HG03064 (cell line): ENCODE results near the gene ZNF488.

ENCODE experiments used
- ATAC-seq: cut with Tn5 transposase; IDR thresholded peaks from one replicate; pipeline ENCODE4 v1.9.1; 2021; ENCODE audit warnings: low read depth; ENCODE audit not compliant: unreplicated experiment

Gene ZNF488

DNA sequence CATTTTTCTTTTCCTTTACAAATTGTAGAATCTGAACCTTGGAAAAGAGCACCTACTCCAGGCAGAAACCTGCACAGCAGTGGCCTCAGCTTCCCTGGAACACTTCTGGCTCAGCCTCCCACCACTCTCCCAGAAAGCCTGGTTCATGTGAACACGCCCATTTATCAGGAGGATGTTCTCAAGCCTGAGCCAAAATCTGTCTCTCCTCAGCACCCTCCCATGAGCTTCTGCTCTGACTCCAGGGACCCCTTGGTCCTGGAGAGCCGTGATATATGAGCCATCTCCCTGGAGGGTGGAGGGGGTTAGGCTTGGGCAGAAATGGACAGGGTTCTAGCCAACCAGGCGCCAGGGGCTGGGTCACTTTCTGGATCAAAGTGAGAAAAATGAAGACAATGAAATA lies 51.7 kb downstream of the ZNF488 start:
- no peak for ATAC-seq

DNA sequence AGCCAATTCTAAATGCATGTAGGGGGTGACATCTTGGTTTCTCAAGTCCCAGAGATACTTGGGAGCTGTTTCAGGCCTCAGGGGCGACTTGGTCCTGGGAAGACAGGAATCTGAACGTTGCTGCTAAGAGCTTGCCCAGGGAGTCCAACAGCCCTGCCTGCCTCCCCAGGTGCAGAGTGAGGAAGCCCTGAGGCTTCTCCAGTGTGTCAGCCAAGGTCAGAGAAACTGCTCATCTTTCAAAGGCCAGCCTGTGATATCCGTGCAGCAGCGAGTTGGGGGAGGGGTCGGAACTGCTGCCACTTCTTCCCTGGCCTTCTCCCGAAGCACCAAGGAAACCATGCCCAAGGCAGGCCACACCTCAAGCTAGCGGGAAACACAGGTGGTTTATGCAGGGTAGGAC lies 52.1 kb downstream of the ZNF488 start:
- no peak for ATAC-seq

DNA sequence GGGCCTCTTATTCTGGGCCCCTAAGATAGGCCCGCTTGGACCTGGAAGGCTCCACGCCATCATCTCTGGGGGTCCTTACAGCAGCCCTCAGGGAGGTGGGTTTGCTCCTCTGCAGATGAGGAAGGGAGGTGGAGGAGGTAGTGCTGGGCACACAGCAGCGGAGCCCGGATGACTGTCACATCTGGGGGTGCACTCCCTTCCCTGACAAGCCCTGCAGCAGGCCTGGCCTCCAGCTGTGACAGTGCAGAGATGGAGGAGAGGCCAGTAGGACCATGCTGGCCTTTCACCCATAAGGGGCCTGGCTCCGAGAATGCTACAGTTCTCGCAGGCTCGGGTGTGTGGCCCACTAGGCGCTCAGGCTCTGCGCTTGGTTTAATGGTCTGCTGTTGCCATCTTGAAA lies 52.6 kb downstream of the ZNF488 start:
- no peak for ATAC-seq

DNA sequence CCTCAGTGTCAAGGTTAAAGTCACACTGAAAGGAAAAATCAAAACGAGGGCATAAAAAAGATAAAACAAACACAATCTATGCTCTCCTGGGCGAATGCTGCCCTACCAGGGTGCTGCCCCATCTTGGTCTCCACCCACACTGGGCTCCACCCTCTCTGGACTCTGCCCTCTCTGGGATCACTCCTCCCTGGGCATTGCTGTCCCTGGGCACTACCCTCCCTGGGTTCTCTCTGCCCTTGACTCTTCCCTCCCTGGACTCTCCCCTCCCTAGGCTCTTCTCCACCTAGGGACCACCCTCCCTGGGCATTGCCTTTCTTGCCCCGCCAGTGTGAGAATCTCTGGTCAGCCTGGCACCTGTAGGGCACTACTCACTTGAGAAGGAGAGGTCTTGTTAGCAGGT lies 53.3 kb downstream of the ZNF488 start:
- no peak for ATAC-seq

DNA sequence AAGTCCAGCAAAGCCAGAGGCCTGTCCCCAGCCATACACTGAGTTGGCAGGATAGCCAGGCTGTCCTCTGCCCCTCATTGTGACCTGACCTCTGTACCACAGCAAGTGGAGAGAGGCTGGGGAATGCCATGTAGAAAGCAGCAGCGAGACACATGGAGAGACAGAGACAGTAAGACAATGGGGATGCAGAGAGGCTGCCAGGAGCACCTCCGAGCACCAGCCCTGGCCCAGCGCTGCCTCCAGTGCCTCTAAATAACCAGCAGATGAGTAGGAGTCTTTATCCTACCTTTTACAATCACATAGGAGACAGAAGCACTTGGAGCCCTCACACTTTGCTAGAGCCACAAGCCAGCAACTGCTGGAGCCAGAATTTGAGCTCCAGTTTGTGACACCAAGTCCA lies 53.7 kb downstream of the ZNF488 start:
- no peak for ATAC-seq

DNA sequence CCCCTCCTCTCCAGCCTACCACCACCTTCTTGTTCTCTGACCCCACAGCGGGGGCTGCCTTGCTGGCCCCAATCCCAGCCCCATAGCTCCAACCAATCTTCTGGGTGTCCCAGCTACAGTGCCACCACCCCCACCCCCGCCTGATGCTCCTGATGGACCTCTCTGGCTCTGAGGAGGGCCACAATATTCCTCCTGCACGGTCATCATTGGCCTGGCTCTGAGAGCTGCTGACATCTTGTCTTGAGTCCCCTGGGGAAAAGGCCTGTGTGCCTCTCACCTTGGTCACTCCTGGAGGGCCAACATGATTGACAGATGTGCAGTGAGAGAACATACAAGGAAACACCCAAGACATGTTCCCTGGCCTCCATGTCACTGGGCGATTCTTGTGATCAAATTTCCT lies 54.2 kb downstream of the ZNF488 start:
- ATAC-seq = no peak

DNA sequence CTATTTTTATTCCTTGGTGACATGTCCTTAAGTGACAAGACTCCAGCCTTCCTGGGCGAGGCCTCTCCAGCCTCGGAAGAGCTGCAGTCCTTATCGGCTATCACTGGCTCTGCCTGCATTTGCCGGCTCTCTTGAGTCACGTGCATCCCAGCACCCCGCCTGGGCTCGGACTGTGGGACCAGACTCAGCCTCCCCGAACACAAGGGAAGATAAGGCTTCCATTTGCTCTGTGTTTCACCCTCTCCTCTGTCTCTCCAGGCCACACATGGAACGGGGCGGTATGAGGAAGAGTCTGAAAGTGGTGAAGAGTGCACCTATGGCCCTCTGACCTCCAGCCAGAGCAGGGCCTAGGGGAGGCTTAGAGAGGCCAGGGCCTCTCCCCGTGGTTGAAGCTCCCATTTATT lies 57.2 kb downstream of the ZNF488 start:
- no peak for ATAC-seq

DNA sequence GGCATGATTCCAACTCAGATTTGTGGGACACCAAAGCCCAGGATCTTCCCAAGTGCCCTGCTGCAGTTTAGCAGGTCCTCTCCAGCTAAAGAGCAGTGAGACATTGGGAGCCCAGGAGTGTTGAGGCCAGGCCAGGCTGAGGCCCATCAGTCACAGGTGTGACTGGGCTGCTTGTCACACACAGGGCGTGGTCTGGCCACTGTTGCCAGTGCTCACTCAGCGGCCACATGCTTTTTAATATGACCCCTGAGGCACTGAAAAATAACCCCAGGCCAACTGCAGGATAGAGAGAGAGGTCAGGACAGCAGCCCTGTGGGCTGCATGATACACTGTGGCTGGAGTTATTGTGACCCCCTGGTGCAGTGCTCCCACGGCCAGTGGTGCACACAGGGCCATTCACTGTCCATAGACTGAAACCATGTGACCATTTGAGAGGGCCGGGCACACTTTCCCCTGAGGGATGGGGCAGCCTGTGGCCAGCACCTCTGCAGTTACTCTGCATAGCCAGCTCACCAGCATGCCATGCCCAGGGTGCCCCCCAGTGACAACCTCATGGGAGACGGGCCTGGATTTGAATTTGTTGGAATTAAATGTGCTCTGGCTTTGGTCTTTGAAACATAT lies 57.7 kb downstream of the ZNF488 start:
- ATAC-seq = no peak

DNA sequence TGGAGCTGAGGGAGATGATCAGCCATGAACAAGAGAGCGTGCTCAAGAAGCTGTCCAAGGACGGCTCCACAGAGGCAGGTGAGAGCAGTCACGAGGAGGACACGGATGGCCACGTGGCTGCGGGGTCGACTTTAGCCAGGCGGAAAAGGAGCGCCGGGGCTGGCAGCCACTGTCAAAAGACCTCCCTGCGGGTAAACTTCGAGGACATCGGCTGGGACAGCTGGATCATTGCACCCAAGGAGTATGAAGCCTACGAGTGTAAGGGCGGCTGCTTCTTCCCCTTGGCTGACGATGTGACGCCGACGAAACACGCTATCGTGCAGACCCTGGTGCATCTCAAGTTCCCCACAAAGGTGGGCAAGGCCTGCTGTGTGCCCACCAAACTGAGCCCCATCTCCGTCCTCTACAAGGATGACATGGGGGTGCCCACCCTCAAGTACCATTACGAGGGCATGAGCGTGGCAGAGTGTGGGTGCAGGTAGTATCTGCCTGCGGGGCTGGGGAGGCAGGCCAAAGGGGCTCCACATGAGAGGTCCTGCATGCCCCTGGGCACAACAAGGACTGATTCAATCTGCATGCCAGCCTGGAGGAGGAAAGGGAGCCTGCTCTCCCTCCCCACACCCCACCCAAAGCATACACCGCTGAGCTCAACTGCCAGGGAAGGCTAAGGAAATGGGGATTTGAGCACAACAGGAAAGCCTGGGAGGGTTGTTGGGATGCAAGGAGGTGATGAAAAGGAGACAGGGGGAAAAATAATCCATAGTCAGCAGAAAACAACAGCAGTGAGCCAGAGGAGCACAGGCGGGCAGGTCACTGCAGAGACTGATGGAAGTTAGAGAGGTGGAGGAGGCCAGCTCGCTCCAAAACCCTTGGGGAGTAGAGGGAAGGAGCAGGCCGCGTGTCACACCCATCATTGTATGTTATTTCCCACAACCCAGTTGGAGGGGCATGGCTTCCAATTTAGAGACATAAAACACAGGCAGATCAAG lies 58.5 kb downstream of the ZNF488 start:
- ATAC-seq = no peak

DNA sequence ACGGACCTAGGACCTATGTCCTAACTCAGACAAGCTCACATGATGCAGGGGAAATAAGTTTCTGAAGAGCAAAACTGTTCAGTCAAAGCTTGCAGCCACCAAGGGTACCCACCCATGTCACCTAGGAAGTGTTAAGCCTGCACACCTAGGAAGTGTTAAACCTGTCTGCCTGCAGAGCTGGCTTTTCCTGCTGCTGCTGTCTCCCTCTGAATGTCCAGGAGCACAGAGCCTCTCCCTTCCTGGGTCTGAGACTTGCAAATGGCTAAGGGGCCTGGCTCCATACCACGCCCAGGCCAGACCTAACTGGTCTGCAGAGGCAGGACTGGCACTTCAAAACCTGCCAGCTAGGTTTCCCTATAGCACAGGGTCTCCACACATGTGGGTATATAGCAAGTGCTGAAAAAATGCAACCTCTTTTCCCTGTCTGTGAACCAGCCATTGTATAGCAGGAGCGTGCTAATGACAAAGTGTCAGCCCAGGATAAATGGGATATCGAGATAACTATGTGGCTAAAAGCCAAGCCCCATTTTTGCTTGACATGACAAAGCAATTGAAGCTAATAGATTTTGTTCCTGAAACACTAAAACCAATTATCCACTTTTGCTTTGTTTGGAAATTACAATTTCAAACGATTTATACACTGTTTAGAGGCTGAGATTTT lies 60.3 kb downstream of the ZNF488 start:
- no peak for ATAC-seq

DNA sequence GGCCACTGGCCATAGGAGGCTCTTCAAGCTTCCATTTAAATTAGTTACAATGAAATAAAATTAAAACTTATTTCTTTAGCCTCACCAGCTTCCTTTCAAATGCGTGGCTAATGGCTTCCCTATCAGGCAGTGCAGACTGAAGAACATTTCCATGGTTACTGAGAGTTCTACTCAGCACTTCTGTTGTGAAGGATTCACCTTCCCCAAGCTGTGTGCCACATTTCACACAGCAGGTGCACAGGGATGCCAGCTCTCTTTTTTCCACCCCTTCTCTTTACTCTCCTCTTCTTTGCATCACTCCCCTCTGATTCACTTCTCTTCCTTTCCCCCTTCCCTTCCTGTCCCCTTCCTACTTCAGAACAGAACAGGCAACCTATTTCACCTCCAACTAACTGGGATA lies 61.0 kb downstream of the ZNF488 start:
- ATAC-seq = no peak

DNA sequence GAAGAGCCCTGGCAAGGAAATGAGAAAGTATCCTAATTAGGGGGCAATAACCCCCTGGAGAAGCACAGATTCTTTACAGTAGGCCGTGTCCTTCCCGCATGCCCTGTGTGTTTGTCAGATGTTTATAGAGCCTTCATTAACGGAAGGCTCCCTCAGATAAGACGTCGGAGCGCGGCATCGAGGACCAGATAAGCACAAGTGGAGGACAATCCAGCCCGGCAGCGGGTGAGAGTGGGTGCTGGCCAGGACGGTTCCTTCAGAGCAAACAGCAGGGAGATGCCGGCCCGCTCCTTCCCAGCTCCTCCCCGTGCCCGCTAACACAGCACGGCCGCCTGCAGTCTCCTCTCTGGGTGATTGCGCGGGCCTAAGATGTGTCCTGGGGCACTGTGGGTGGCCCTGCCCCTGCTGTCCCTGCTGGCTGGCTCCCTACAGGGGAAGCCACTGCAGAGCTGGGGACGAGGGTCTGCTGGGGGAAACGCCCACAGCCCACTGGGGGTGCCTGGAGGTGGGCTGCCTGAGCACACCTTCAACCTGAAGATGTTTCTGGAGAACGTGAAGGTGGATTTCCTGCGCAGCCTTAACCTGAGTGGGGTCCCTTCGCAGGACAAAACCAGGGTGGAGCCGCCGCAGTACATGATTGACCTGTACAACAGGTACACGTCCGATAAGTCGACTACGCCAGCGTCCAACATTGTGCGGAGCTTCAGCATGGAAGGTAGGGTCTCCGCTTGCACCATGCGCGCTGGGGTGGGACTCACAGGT lies 61.6 kb downstream of the ZNF488 start, which contains the start of gene GDF2:
TSS of gene GDF2 (plus strand) at position 155 of the 762 bp plus-strand sequence. CDS start at position 370, 215 bp downstream.
- no peak for ATAC-seq

DNA sequence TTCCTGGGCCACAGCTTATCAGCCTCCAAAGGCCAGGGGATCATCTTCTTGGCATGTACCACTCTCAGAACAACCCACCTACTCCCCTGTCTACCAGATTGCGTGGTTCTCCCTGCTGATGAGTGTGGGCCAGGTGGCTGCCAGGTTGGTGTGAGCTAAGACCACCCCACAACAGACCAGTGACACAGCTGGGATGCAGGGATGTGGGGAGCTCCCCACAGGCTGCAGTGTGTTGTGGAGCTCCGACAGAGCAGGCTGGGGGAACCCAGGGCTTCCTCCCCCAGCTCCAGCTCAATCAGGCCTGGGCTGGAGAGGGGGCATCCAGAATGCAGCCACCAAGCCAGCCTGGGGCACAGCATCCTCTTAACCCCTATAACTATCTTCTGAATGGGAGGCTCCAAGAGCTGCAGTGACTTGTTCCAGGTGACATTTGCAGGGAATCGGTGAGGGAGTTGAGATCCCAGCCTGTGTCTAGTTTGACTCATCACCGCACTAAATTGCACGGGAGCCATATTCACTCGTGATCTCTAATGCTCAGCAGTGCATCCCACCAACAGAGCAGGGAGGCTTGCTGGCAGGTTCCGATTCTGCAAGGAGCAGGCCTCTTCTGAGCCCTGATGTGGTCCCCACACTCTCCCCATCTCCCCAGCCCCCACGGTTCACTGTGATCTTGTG lies 62.4 kb downstream of the ZNF488 start:
- no peak for ATAC-seq

DNA sequence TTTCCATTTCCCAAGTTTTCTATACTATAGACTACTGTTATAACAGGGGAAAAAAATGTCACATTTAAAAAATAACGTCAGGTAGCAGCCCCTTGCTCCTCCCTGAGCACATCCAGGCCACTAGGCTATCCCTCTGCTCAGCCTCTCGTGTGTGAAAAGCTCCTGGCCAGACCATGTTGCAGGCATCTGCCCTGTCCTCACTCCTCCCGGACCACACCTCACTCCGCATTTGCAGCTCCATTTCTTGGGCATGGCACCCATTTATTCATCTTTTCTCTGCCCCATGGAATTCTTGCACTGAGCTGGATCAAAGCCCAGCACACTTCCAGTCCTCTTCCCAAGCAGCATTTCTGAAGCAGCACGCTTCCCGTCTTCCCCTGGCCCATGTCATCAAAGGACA lies 63.3 kb downstream of the ZNF488 start:
- ATAC-seq = no peak

DNA sequence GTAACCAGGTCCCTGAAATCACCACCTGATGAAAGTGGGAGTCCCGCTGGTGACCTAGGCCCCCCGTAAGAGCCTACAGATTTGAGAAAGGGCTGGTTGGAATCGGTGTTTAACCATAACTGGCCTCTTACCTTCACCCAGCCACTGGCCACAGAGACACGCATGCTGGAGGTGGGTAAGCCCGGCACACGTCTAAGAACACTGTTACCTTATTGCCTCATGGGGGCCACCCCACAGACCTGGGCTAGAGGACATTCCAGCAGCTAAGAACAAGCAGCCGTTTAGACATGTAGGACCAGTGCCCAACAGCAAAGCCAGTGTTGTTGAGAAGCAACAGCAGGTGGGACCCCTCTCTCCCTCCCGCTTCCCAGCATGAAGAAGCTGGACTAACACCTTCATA lies 64.3 kb downstream of the ZNF488 start:
- ATAC-seq = no peak

DNA sequence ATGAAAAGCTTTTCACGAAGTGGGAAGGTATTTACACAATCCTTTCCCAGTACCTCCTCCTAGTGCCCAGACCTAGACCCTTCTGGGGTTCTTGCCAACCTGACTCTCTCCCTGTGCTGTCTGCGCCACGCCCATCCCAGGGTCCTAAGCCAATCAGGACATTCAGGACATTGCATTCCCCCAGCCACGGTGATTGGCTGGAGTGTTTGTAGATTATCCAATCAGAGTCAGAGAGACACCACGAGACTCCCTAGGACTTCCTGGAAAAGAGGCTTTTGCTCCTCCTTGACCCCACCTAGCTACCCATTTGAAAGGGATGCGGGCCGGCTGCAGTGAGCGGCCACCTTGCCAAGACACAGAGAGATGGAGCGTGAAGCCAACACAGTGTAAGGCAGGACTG lies 65.4 kb downstream of the ZNF488 start:
- ATAC-seq = no peak

DNA sequence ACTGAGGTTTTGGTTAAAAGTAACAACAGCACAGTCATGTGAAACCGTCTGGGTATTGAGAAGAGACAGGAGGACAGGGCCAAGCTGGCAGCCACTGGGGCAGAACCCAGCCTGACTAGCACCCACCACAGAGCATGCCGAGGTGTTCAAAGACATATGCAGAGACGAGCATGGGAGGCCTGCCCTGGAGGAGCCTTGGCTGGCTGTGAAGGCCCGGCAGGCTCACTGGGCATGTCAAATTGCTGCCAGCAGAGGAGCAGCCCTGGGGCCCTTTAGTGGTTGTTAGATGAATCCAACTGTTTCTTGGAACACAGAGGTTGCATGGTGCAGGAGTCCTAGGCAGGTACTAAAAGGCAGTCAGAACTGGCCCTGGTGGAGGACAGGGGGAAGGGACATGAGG lies 66.8 kb downstream of the ZNF488 start:
- no peak for ATAC-seq

DNA sequence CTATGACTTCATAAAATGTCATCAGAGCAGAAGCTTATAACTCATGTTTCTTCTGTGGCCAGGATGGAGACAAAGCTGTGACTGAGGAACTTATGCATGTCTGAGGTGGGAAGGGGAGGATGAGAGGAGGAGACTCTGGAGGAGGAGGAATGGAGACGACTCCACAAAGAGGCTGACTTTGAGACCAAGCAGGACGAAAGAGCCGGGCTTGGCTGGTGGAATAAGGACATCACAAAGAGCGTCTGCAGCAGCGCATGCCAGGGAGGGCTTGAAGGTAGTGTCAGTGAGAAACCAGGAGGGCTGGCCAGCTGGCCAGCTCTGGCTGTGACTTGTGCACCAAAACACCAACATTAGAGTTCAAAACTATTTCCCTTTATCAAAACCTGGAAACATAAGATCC lies 68.0 kb downstream of the ZNF488 start:
- ATAC-seq = no peak
